Peyer's patch (tissue), 4 donors: ENCODE results near the gene ZFPM1.

Experiments
- POLR2A ChIP-seq, 2 donors: fragments of 450-650 bp; IDR thresholded peaks; one replicate each; pipeline ENCODE4 v1.5.1; 2017; ENCODE audit warnings: antibody characterized with exemption in 2 of 2, mild to moderate bottlenecking in 2 of 2, moderate library complexity in 2 of 2
- TF ChIP-seq, protein P1 (sequence below), 6 experiments: fragments of 450-650 bp in 4 of 6; fragments of 200-600 bp in 2 of 6; sonication (generic) in 1 of 6; IDR thresholded peaks; one replicate each; pipeline ENCODE4 v1.5.1; 2017 to 2019; ENCODE audit warnings: antibody characterized with exemption in 6 of 6, mild to moderate bottlenecking in 3 of 6, moderate library complexity in 1 of 6

- TF ChIP-seq, protein P1, sequence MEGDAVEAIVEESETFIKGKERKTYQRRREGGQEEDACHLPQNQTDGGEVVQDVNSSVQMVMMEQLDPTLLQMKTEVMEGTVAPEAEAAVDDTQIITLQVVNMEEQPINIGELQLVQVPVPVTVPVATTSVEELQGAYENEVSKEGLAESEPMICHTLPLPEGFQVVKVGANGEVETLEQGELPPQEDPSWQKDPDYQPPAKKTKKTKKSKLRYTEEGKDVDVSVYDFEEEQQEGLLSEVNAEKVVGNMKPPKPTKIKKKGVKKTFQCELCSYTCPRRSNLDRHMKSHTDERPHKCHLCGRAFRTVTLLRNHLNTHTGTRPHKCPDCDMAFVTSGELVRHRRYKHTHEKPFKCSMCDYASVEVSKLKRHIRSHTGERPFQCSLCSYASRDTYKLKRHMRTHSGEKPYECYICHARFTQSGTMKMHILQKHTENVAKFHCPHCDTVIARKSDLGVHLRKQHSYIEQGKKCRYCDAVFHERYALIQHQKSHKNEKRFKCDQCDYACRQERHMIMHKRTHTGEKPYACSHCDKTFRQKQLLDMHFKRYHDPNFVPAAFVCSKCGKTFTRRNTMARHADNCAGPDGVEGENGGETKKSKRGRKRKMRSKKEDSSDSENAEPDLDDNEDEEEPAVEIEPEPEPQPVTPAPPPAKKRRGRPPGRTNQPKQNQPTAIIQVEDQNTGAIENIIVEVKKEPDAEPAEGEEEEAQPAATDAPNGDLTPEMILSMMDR (IDR thresholded peaks at IDR 0.05), result no peak
- no peak for TF ChIP-seq POLR2A (IDR thresholded peaks at IDR 0.05)
These were observed 28.4 kb upstream of the ZFPM1 start for GRCh38 chr16:88424587-88425235.
